HL-60 (cell line): ENCODE results near the gene AMBP.

Experiments
- DNase-seq, 2 experiments: peaks; one replicate each; pipeline ENCODE4 v3.0.0-alpha.2; 2010 to 2020; ENCODE audit warnings: low read depth in 1 of 2, low spot score in 1 of 2
- H3K27ac ChIP-seq: fragments of 250-450 bp; sonication (Bioruptor Pico); replicated peaks from 2 replicates; pipeline ENCODE4 v1.5.1; 2020; ENCODE audit warnings: mild to moderate bottlenecking, moderate library complexity
- H3K27me3 ChIP-seq: fragments of 250-450 bp; sonication (Bioruptor Pico); 2 replicates; pipeline ENCODE4 v1.5.1; 2021; ENCODE audit warnings: mild to moderate bottlenecking, moderate library complexity; ENCODE audit not compliant: insufficient read depth, poor library complexity, severe bottlenecking
- H3K4me3 ChIP-seq: replicated peaks from 2 replicates; pipeline ENCODE4 v1.5.1; 2011; ENCODE audit warnings: mild to moderate bottlenecking, control low read depth, low read length; ENCODE audit not compliant: insufficient read depth
- CTCF ChIP-seq: IDR thresholded peaks from one replicate; pipeline ENCODE4 v1.5.1; 2011; ENCODE audit warnings: low read length, control low read depth, inconsistent platforms; ENCODE audit not compliant: insufficient read depth
- GABPA ChIP-seq: IDR thresholded peaks from 2 replicates; pipeline ENCODE4 v1.6.1; 2012; ENCODE audit warnings: low read depth
- POLR2AphosphoS5 ChIP-seq: IDR thresholded peaks from 2 replicates; pipeline ENCODE4 v1.6.1; 2012; ENCODE audit warnings: low read depth
- REST ChIP-seq: IDR thresholded peaks from 2 replicates; pipeline ENCODE4 v1.6.1; 2012; ENCODE audit warnings: low read depth; ENCODE audit not compliant: insufficient replicate concordance
- SPI1 ChIP-seq: IDR thresholded peaks from 2 replicates; pipeline ENCODE4 v1.6.1; 2012; ENCODE audit warnings: low read depth, mild to moderate bottlenecking, borderline replicate concordance

AMBP gene

GRCh38 chr9:114124666-114125475 is 46.8 kb upstream of the AMBP start:
- H3K27me3 ChIP-seq: no peaks in the 10 kb centered on the region
- no peak overlapping the region for H3K4me3 ChIP-seq
- TF ChIP-seq POLR2AphosphoS5: no peak
- TF ChIP-seq SPI1: no peak
- no peak for TF ChIP-seq GABPA
- no peak for TF ChIP-seq CTCF
- no peak for TF ChIP-seq REST
- no peak overlapping the region for H3K27ac ChIP-seq
- DNase-seq: no peak

- H3K27ac ChIP-seq: no peak overlapping the region
- no peak overlapping the region for H3K4me3 ChIP-seq
- TF ChIP-seq GABPA (no peak), CTCF (no peak), POLR2AphosphoS5 (no peak), REST (no peak), SPI1 (no peak)
- H3K27me3 ChIP-seq: peaks cover under 1% of the 10 kb centered on the region
- no peak for DNase-seq
Measured at GRCh38 chr9:114124138-114124537, 46.0 kb upstream of the AMBP start.

- no peak for DNase-seq
- Histone ChIP-seq H3K27ac (no peak overlapping the region), H3K27me3 (peaks cover 2% of the 10 kb centered on the region), H3K4me3 (no peak overlapping the region)
- TF ChIP-seq SPI1: no peak
- TF ChIP-seq GABPA: no peak
- no peak for TF ChIP-seq POLR2AphosphoS5
- TF ChIP-seq CTCF: no peak
- TF ChIP-seq REST: no peak
Measured at GRCh38 chr9:114123031-114123977, 45.2 kb upstream of the AMBP start.
